ENCODE results near the gene APRT. TPM values are rescaled to one million over a fixed set of nuclear protein-coding genes. Genes with fewer than 3 reads are reported as not detected.
A peak's percentile ranks its signal among the peaks of the same experiment; 100 is the strongest.
"Not testable (repeated sequence)": the region's sequence is repeated elsewhere in the genome, so short reads cannot be mapped to it uniquely, and the experiment has no call there.

The APRT gene
- total RNA-seq, 1 donor from 2014 or later: 45.3 TPM

GRCh38 chr16:88798772-88799455 is 12.8 kb downstream of the APRT start:
- ATAC-seq (no peak), DNase-seq (ENCODE audit: missing footprints) (no peak)
- intact Hi-C loops (cut with DNase I): no loop called here

GRCh38 chr16:88798073-88798472 is 13.7 kb downstream of the APRT start:
- DNase-seq (ENCODE audit: missing footprints) (no peak), ATAC-seq (no peak)
- intact Hi-C loops (cut with DNase I): no loop called here

- intact Hi-C loops (cut with DNase I): no loop called here
- ATAC-seq (no peak), DNase-seq (ENCODE audit: missing footprints) (no peak)
Measured at GRCh38 chr16:88796278-88796677, 15.4 kb downstream of the APRT start.

GRCh38 chr16:88793251-88793954 is 18.3 kb downstream of the APRT start:
- intact Hi-C loops (cut with DNase I): no loop called here
- ATAC-seq: no peak
- DNase-seq (ENCODE audit: missing footprints): no peak

- ATAC-seq: no peak
- DNase-seq (ENCODE audit: missing footprints): no peak
- intact Hi-C loops (cut with DNase I): no loop called here
Measured at GRCh38 chr16:88792668-88793250, 19.0 kb downstream of the APRT start.

GRCh38 chr16:88792078-88792550 is 19.6 kb downstream of the APRT start:
- DNase-seq (ENCODE audit: missing footprints) (no peak), ATAC-seq (no peak)
- intact Hi-C loops (cut with DNase I): no loop called here

GRCh38 chr16:88790312-88791211 is 21.2 kb downstream of the APRT start:
- DNase-seq (ENCODE audit: missing footprints) (peak; percentile 86), ATAC-seq (peak; percentile 32)
- intact Hi-C loops (cut with DNase I): no loop called here

- intact Hi-C loops (cut with DNase I): no loop called here
- DNase-seq (ENCODE audit: missing footprints): no peak
- ATAC-seq: no peak
Measured at GRCh38 chr16:88789594-88789993, 22.1 kb downstream of the APRT start.

GRCh38 chr16:88788749-88789148 is 23.0 kb downstream of the APRT start:
- DNase-seq (ENCODE audit: missing footprints); intact Hi-C loops (cut with DNase I); ATAC-seq: not testable (repeated sequence)

- no peak for ATAC-seq
- DNase-seq (ENCODE audit: missing footprints): no peak
- intact Hi-C loops (cut with DNase I): no loop called here
Measured at GRCh38 chr16:88787579-88788314, 24.0 kb downstream of the APRT start.

GRCh38 chr16:88785106-88785924 is 26.4 kb downstream of the APRT start, which contains the start of gene PIEZO1:
Gene PIEZO1, minus strand, starts transcription at chr16:88785220. Its CDS starts 256 bp downstream, at chr16:88784964.
- ATAC-seq (peak; percentile 62), DNase-seq (ENCODE audit: missing footprints) (peak; percentile 91)
- intact Hi-C loops (cut with DNase I): loop anchor here (1.0 to 2.0 kb wide), 2 partner anchors 41 to 48 kb away; no protein-coding TSS in a partner anchor

- DNase-seq (ENCODE audit: missing footprints) (no peak), ATAC-seq (peak; percentile 25)
- intact Hi-C loops (cut with DNase I): loop anchor here (1.0 to 2.0 kb wide), 2 partner anchors 40 to 47 kb away; no protein-coding TSS in a partner anchor
Measured at GRCh38 chr16:88784856-88785105, 26.9 kb downstream of the APRT start.

- intact Hi-C loops (cut with DNase I): loop anchor here (2.0 kb wide), 1 partner anchor 39 kb away; no protein-coding TSS in a partner anchor
- DNase-seq (ENCODE audit: missing footprints) (no peak), ATAC-seq (peak; percentile 66)
Measured at GRCh38 chr16:88784074-88784855, 27.5 kb downstream of the APRT start.

GRCh38 chr16:88783391-88784073 is 28.2 kb downstream of the APRT start:
- intact Hi-C loops (cut with DNase I): loop anchor here (2.0 kb wide), 1 partner anchor 39 kb away; no protein-coding TSS in a partner anchor
- ATAC-seq (no peak), DNase-seq (ENCODE audit: missing footprints) (no peak)

GRCh38 chr16:88782454-88783390 is 29.0 kb downstream of the APRT start:
- intact Hi-C loops (cut with DNase I): no loop called here
- DNase-seq (ENCODE audit: missing footprints): no peak
- no peak for ATAC-seq
